Peyer's patch (tissue), 4 donors: ENCODE data around the gene MC1R.

ENCODE experiments used
- CTCF ChIP-seq, 6 experiments: fragments of 450-650 bp in 4 of 6; fragments of 200-600 bp in 2 of 6; sonication (generic) in 1 of 6; IDR thresholded peaks; one replicate each; pipeline ENCODE4 v1.5.1; 2017 to 2019; ENCODE audit warnings: antibody characterized with exemption in 6 of 6, mild to moderate bottlenecking in 3 of 6, moderate library complexity in 1 of 6
- POLR2A ChIP-seq, 2 donors: fragments of 450-650 bp; IDR thresholded peaks; one replicate each; pipeline ENCODE4 v1.5.1; 2017; ENCODE audit warnings: antibody characterized with exemption in 2 of 2, mild to moderate bottlenecking in 2 of 2, moderate library complexity in 2 of 2

GRCh38 chr16:89924925-89925307 lies 6.3 kb downstream of the MC1R start:
- TF ChIP-seq CTCF (IDR thresholded peaks at IDR 0.05), result no peak
- no peak for TF ChIP-seq POLR2A (IDR thresholded peaks at IDR 0.05)
